H1 (cell line): ENCODE results near the gene SPOCD1. TPM values are rescaled to one million over a fixed set of nuclear protein-coding genes. Genes with fewer than 3 reads are reported as not detected.
A peak's percentile ranks its signal among the peaks of the same experiment; 100 is the strongest.
"Not testable (repeated sequence)": the region's sequence is repeated elsewhere in the genome, so short reads cannot be mapped to it uniquely, and the experiment has no call there.

Experiments used
- CTCF ChIA-PET: fragments of 300-600 bp; sonication (Branson Sonifier 250); formaldehyde crosslinking; loops from one replicate; lab custom pipeline; 2021; ENCODE audit not compliant: partially characterized antibody; lab: Charles Lee
- POLR2A ChIA-PET: fragments of 300-600 bp; sonication (Branson Sonifier 250); formaldehyde crosslinking; loops from one replicate; lab custom pipeline; 2021; ENCODE audit warnings: inconsistent platforms; ENCODE audit not compliant: partially characterized antibody; lab: Charles Lee
- DNase-seq, 2 experiments: peaks; one replicate each; pipeline versions ENCODE4 v3.0.0 to v3.0.0-alpha.2; 2010 to 2022; ENCODE audit warnings: low spot score in 2 of 2, low read depth in 1 of 2, mixed read lengths in 1 of 2
- FAIRE-seq: peaks from 2 replicates; lab custom pipeline; 2011; peaks lifted over from hg19 to GRCh38; lab: Jason Lieb, UNC
- H2AFZ ChIP-seq: 2 replicates; pipeline ENCODE4 v1.8.1; 2012; ENCODE audit warnings: low read length, inconsistent platforms
- H2AK5ac ChIP-seq: 2 replicates; pipeline ENCODE4 v1.6.1; 2013; ENCODE audit warnings: low read depth, low read length
- H2BK120ac ChIP-seq: replicated peaks from 2 replicates; pipeline ENCODE3; 2013; ENCODE audit warnings: low read depth, low read length, inconsistent platforms
- H2BK12ac ChIP-seq: 2 replicates; pipeline ENCODE4 v1.6.1; 2013; ENCODE audit warnings: low read depth, low read length
- H2BK15ac ChIP-seq: 2 replicates; pipeline ENCODE4 v1.6.1; 2013; ENCODE audit warnings: low read length
- H2BK20ac ChIP-seq: 2 replicates; pipeline ENCODE4 v1.6.1; 2013; ENCODE audit warnings: low read length
- H2BK5ac ChIP-seq: 2 replicates; pipeline ENCODE4 v1.6.1; 2013; ENCODE audit warnings: low read depth, low read length
- H3K14ac ChIP-seq: 2 replicates; pipeline ENCODE4 v1.6.1; 2013; ENCODE audit warnings: inconsistent platforms; ENCODE audit not compliant: insufficient read length
- H3K18ac ChIP-seq: 2 replicates; pipeline ENCODE4 v1.6.1; 2013; ENCODE audit warnings: low read length; ENCODE audit errors: extremely low read depth
- H3K23ac ChIP-seq: 2 replicates; pipeline ENCODE4 v1.6.1; 2013; ENCODE audit warnings: inconsistent platforms; ENCODE audit not compliant: insufficient read length
- H3K23me2 ChIP-seq: 2 replicates; pipeline ENCODE4 v1.6.1; 2013; ENCODE audit warnings: low read depth, low read length
- H3K27ac ChIP-seq: 2 replicates; pipeline ENCODE4 v1.6.1; 2011; ENCODE audit warnings: low read depth, low read length, inconsistent platforms
- H3K27me3 ChIP-seq, 4 experiments: replicated peaks in 1 of 4; 1 replicate in 1 of 4; 2 replicates in 3 of 4; pipeline versions ENCODE4 v1.6.1 to v1.8.1; 2011 to 2013; ENCODE audit warnings: low read length in 3 of 4, mild to moderate bottlenecking in 3 of 4, inconsistent platforms in 2 of 4, mixed read lengths in 2 of 4, moderate library complexity in 1 of 4; ENCODE audit not compliant: control insufficient read depth in 3 of 4, insufficient read depth in 3 of 4; ENCODE audit errors: extremely low read depth in 1 of 4
- H3K36me3 ChIP-seq, 4 experiments: 2 replicates each; pipeline versions ENCODE4 v1.6.1 to v1.8.1; 2011 to 2013; ENCODE audit warnings: mild to moderate bottlenecking in 4 of 4, low read length in 3 of 4, moderate library complexity in 2 of 4, control low read depth in 1 of 4, inconsistent platforms in 1 of 4; ENCODE audit not compliant: insufficient read depth in 4 of 4, control insufficient read depth in 2 of 4
- H3K4ac ChIP-seq: replicated peaks from 2 replicates; pipeline ENCODE3; 2013; ENCODE audit warnings: low read length, low read depth, mixed read lengths, inconsistent platforms; ENCODE audit not compliant: insufficient read length
- H3K4me1 ChIP-seq, 4 experiments: replicated peaks in 1 of 4; 1 replicate in 1 of 4; 2 replicates in 3 of 4; pipeline versions ENCODE4 v1.6.1 to v1.8.1; 2011 to 2013; ENCODE audit warnings: low read length in 3 of 4, inconsistent platforms in 2 of 4, mixed read lengths in 1 of 4; ENCODE audit not compliant: insufficient read depth in 4 of 4, control insufficient read depth in 3 of 4
- H3K4me2 ChIP-seq, 2 experiments: 2 replicates each; pipeline versions ENCODE4 v1.6.1 to v1.8.1; 2011 to 2013; ENCODE audit warnings: low read depth in 2 of 2, low read length in 2 of 2, control low read depth in 1 of 2, inconsistent platforms in 1 of 2, mild to moderate bottlenecking in 1 of 2; ENCODE audit not compliant: insufficient read depth in 1 of 2
- H3K4me3 ChIP-seq, 4 experiments: fragments of 200-600, 300-600 bp in 1 of 4; sonication (generic), shearing (Covaris generic), sonication (Bioruptor Twin) in 1 of 4; 2 replicates each; pipeline versions ENCODE4 v1.5.1 to v1.8.1; 2011 to 2016; ENCODE audit warnings: low read length in 4 of 4, low read depth in 3 of 4, control low read depth in 2 of 4, inconsistent platforms in 2 of 4, mild to moderate bottlenecking in 2 of 4, mixed read lengths in 1 of 4, moderate library complexity in 1 of 4; ENCODE audit not compliant: insufficient read depth in 2 of 4; ENCODE audit errors: extremely low read depth in 1 of 4
- H3K56ac ChIP-seq: replicated peaks from 2 replicates; pipeline ENCODE3; 2013; ENCODE audit warnings: low read depth, mild to moderate bottlenecking, mixed read lengths, low read length, inconsistent platforms; ENCODE audit not compliant: insufficient read length
- H3K79me1 ChIP-seq: 2 replicates; pipeline ENCODE4 v1.6.1; 2013; ENCODE audit warnings: low read depth, low read length, control low read depth
- H3K79me2 ChIP-seq, 2 experiments: 2 replicates each; pipeline versions ENCODE4 v1.6.1 to v1.8.1; 2012 to 2013; ENCODE audit warnings: low read length in 2 of 2, mild to moderate bottlenecking in 2 of 2, inconsistent platforms in 1 of 2; ENCODE audit not compliant: insufficient read depth in 2 of 2, control insufficient read depth in 1 of 2
- H3K9ac ChIP-seq, 4 experiments: replicated peaks in 1 of 4; 1 replicate in 1 of 4; 2 replicates in 3 of 4; pipeline versions ENCODE4 v1.6.1 to v1.8.1; 2011 to 2013; ENCODE audit warnings: low read depth in 3 of 4, low read length in 3 of 4, control low read depth in 2 of 4, mild to moderate bottlenecking in 2 of 4, moderate library complexity in 2 of 4, inconsistent platforms in 1 of 4; ENCODE audit errors: extremely low read depth in 1 of 4
- H3K9me3 ChIP-seq, 2 experiments: 2 replicates each; pipeline versions ENCODE4 v1.6.1 to v1.8.1; 2012 to 2013; ENCODE audit warnings: mild to moderate bottlenecking in 2 of 2, moderate library complexity in 2 of 2, control low read depth in 1 of 2, inconsistent platforms in 1 of 2, low read depth in 1 of 2, low read length in 1 of 2, mixed read lengths in 1 of 2; ENCODE audit not compliant: insufficient read depth in 2 of 2
- H4K20me1 ChIP-seq, 2 experiments: replicated peaks in 1 of 2; 2 replicates each; pipeline versions ENCODE3 to v1.8.1; 2011 to 2013; ENCODE audit warnings: inconsistent platforms in 2 of 2, low read length in 2 of 2, mild to moderate bottlenecking in 1 of 2; ENCODE audit not compliant: insufficient read depth in 2 of 2, control insufficient read depth in 1 of 2
- H4K5ac ChIP-seq: 2 replicates; pipeline ENCODE4 v1.6.1; 2013; ENCODE audit warnings: low read length, low read depth, mixed read lengths, inconsistent platforms; ENCODE audit not compliant: insufficient read length
- H4K8ac ChIP-seq: 2 replicates; pipeline ENCODE4 v1.8.0; 2013; ENCODE audit warnings: mild to moderate bottlenecking, moderate library complexity, low read length, inconsistent platforms; ENCODE audit not compliant: insufficient read depth; ENCODE audit errors: extremely low read depth
- H4K91ac ChIP-seq: replicated peaks from 2 replicates; pipeline ENCODE3; 2013; ENCODE audit warnings: low read length, mixed read lengths, inconsistent platforms; ENCODE audit not compliant: insufficient read length
- HDAC2 ChIP-seq, 2 experiments: fragments of 300-600 bp in 1 of 2; sonication (generic) in 1 of 2; IDR thresholded peaks; 2 replicates each; pipeline ENCODE4 v1.6.1; 2011 to 2012; ENCODE audit warnings: low read depth in 2 of 2, low read length in 2 of 2, mild to moderate bottlenecking in 2 of 2, moderate library complexity in 2 of 2, borderline replicate concordance in 1 of 2, inconsistent platforms in 1 of 2
- KDM1A ChIP-seq: fragments of 200-600, 300-600 bp; sonication (generic); IDR thresholded peaks from 2 replicates; pipeline ENCODE4 v1.7.1; 2016; ENCODE audit warnings: mild to moderate bottlenecking, low read length, borderline replicate concordance
- WGBS, 2 experiments: shearing (Covaris generic) in 1 of 2; methylation state at CpG; one replicate each; pipeline versions ENCODE4 v1.1.6 to v1.1.7; 2013 to 2015; ENCODE audit warnings: low lambda C conversion rate in 2 of 2, mixed read lengths in 2 of 2, inconsistent platforms in 1 of 2, low coverage in 1 of 2, missing lambda C conversion rate in 1 of 2; ENCODE audit not compliant: insufficient replicate concordance in 2 of 2, insufficient coverage in 1 of 2, insufficient read length in 1 of 2; ENCODE audit errors: extremely low coverage in 1 of 2, missing lambda C conversion rate in 1 of 2; 5-methylcytosine and 5-hydroxymethylcytosine counted together
- polyA plus RNA-seq, 7 experiments: library from polyadenylated mRNA; depleted of rRNA in 3 of 7; stranded (reverse) in 5 of 7; unstranded in 2 of 7; fragments of >200 nt in 5 of 7; fragments of 200-250 nt in 2 of 7; gene quantifications; 1 replicate in 5 of 7; 2 replicates in 1 of 7; 4 replicates in 1 of 7; pipeline versions ENCODE4 v1.2.1 to v1.2.3, GENCODE V29; 2011 to 2013; ENCODE audit warnings: missing spikeins in 2 of 7, mixed read lengths in 2 of 7
- total RNA-seq: library from RNA; stranded (reverse); fragmentation: NEBNext Ultra II Directional; extraction: Animal tissue kit (Norgen Biotek cat#: 25700); gene quantifications from 2 replicates; pipeline ENCODE4 v1.2.1, GENCODE V29; 2021

The SPOCD1 gene
- total and polyA plus RNA-seq, 2 of the 8 experiments (the other 6 are each of a cell fraction or from before 2014, with no cell fraction given), result 1.8 to 2.9 TPM

GRCh38 chr1:31816501-31816900, 679 bp upstream of the SPOCD1 start:
- not testable (repeated sequence) for H3K14ac ChIP-seq, H3K18ac ChIP-seq, H2AK5ac ChIP-seq, DNase-seq, H2BK12ac ChIP-seq, H3K27me3 ChIP-seq, H3K36me3 ChIP-seq, H2BK5ac ChIP-seq, H3K4ac ChIP-seq, H2AFZ ChIP-seq, H3K4me1 ChIP-seq, H3K9me3 ChIP-seq, H4K20me1 ChIP-seq, H2BK20ac ChIP-seq, H3K23me2 ChIP-seq, H3K79me2 ChIP-seq, H2BK15ac ChIP-seq, H3K23ac ChIP-seq, H4K5ac ChIP-seq, H3K79me1 ChIP-seq, H3K4me3 ChIP-seq, FAIRE-seq, H3K9ac ChIP-seq, H4K8ac ChIP-seq, H3K27ac ChIP-seq, H4K91ac ChIP-seq, H2BK120ac ChIP-seq, H3K4me2 ChIP-seq, H3K56ac ChIP-seq
- ChIA-PET POLR2A (interaction anchor here (0.6 to 1.3 kb wide), 3 partner anchors 13 to 146 kb away, joined by 3 to 4 read pairs (median 3); no protein-coding TSS in a partner anchor), CTCF (interaction anchor here (0.9 to 4.7 kb wide), 20 partner anchors 10 to 187 kb away, joined by 3 to 26 read pairs (median 6); partner anchors contain the start of gene PTP4A2)
- TF ChIP-seq KDM1A, result 0 out of 2 replicates have a peak, but pooled peaks have one; percentile 26
- 0 out of 4 replicates have a peak, but pooled peaks of 1 of the 2 experiments have one; percentile 2 for TF ChIP-seq HDAC2 (IDR thresholded peaks at IDR 0.05; ENCODE audit: borderline replicate concordance in 1 of 2, low read depth in 2 of 2, low read length in 2 of 2)
- WGBS, 2 experiments, result 90% methylated on average over 3 of the region's 3 CpGs; no CpG with 5 or more reads in 1 of the 2 experiments
